ENCODE measurements around the gene HARS1. TPM values are rescaled to one million over a fixed set of nuclear protein-coding genes. Genes with fewer than 3 reads are reported as not detected.
"Not testable (repeated sequence)": the region's sequence is repeated elsewhere in the genome, so short reads cannot be mapped to it uniquely, and the experiment has no call there.

Gene HARS1
- total and polyA plus RNA-seq, 12 donors: 30.3 to 53.2 (median 37.0) TPM

- H3K27me3 ChIP-seq: peaks cover 0 to 74% (median 34%) of the 10 kb centered on the region in 7 donors
- no peak for TF ChIP-seq CTCF (IDR thresholded peaks at IDR 0.05)
- H3K4me1 ChIP-seq: no peaks in the 10 kb centered on the region
- peaks cover 0 to 7% (median 0%) of the 10 kb centered on the region in 11 donors for H3K9me3 ChIP-seq
- ATAC-seq (no peak), DNase-seq (no peak)
- intact Hi-C loops (cut with DNase I): loop anchor here in 2 of 10 donors (5.0 to 10.0 kb wide), 2 partner anchors 361 to 368 kb away; partner anchors contain the start of gene SLC4A9 (in 1 of the 2)
- H3K4me3 ChIP-seq: no peak overlapping the region
- H3K36me3 ChIP-seq: no peaks in the 10 kb centered on the region
- H3K27ac ChIP-seq: no peak overlapping the region
- whole genome bisulfite sequencing, 2 donors: 63 to 67% methylated on average over 4 of the region's 4 CpGs
Observed at GRCh38 chr5:140733098-140733497, 41.9 kb upstream of the HARS1 start.

- peak; percentile 51 to 85 (median 74) for ATAC-seq
- WGBS, 2 donors: 5 to 6% methylated on average over 23 of the region's 23 CpGs
- Histone ChIP-seq H3K4me1 (no peaks in the 10 kb centered on the region), H3K27me3 (peaks cover 0 to 50% (median 15%) of the 10 kb centered on the region in 7 donors), H3K27ac (no peak overlapping the region), H3K36me3 (no peaks in the 10 kb centered on the region), H3K9me3 (no peaks in the 10 kb centered on the region), H3K4me3 (peak overlapping the region in 3 of 10 donors; percentile 24 to 31 (median 31))
- peak; percentile 25 to 37 for DNase-seq
- intact Hi-C loops (cut with DNase I): loop anchor here in 1 of 10 donors (10.0 kb wide), 1 partner anchor 351 kb away; no protein-coding TSS in a partner anchor
- TF ChIP-seq CTCF (IDR thresholded peaks at IDR 0.05): no peak
Observed at GRCh38 chr5:140725799-140726471, 34.8 kb upstream of the HARS1 start.

GRCh38 chr5:140721395-140721794, 30.2 kb upstream of the HARS1 start:
- DNase-seq, ATAC-seq, H3K4me1 ChIP-seq, H3K27ac ChIP-seq, H3K4me3 ChIP-seq, H3K9me3 ChIP-seq, H3K36me3 ChIP-seq: not testable (repeated sequence)
- H3K27me3 ChIP-seq: peaks cover 0 to 34% (median 0%) of the 10 kb centered on the region in 7 donors
- intact Hi-C loops (cut with DNase I): loop anchor here in 3 of 10 donors (2.0 to 10.0 kb wide), 3 partner anchors 347 to 349 kb away; no protein-coding TSS in a partner anchor
- 79 to 80% methylated on average over 5 of the region's 5 CpGs for WGBS, 2 donors

GRCh38 chr5:140720738-140721137, 29.6 kb upstream of the HARS1 start:
- H3K27me3 ChIP-seq: peaks cover 0 to 32% (median 0%) of the 10 kb centered on the region in 7 donors
- not testable (repeated sequence) for H3K36me3 ChIP-seq, ATAC-seq, H3K4me3 ChIP-seq, H3K27ac ChIP-seq, DNase-seq, H3K4me1 ChIP-seq, H3K9me3 ChIP-seq
- intact Hi-C loops (cut with DNase I): loop anchor here in 3 of 10 donors (2.0 to 10.0 kb wide), 3 partner anchors 346 to 348 kb away; no protein-coding TSS in a partner anchor
- WGBS, 2 donors: 58 to 67% methylated on average over 6 of the region's 6 CpGs

- peak overlapping the region in 1 of 10 donors; percentile 45 for H3K27ac ChIP-seq
- DNase-seq (no peak), ATAC-seq (no peak)
- H3K9me3 ChIP-seq: no peaks in the 10 kb centered on the region
- peaks cover 0 to 7% (median 0%) of the 10 kb centered on the region in 9 donors for H3K4me1 ChIP-seq
- intact Hi-C loops (cut with DNase I): loop anchor here in 3 of 10 donors (5.0 to 10.0 kb wide), 2 partner anchors 353 to 356 kb away; partner anchors contain the start of gene SLC4A9 (in 3 of the 3)
- TF ChIP-seq CTCF (IDR thresholded peaks at IDR 0.05): no peak
- 69 to 76% methylated on average over 7 of the region's 7 CpGs for WGBS, 2 donors
- H3K27me3 ChIP-seq: peaks cover 0 to 16% (median 0%) of the 10 kb centered on the region in 7 donors
- no peaks in the 10 kb centered on the region for H3K36me3 ChIP-seq
- H3K4me3 ChIP-seq: peak overlapping the region in 3 of 10 donors; percentile 8 to 39 (median 12)
Observed at GRCh38 chr5:140718266-140718592, 27.1 kb upstream of the HARS1 start.

- not testable (repeated sequence) for H3K36me3 ChIP-seq, H3K4me3 ChIP-seq, ATAC-seq, DNase-seq, H3K27me3 ChIP-seq, H3K9me3 ChIP-seq, H3K27ac ChIP-seq
- intact Hi-C loops (cut with DNase I): loop anchor here in 3 of 10 donors (5.0 to 10.0 kb wide), 2 partner anchors 351 to 354 kb away; partner anchors contain the start of gene SLC4A9 (in 3 of the 3)
- H3K4me1 ChIP-seq: peaks cover 0 to 16% (median 3%) of the 10 kb centered on the region in 9 donors
- 89 to 94% methylated on average over 2 of the region's 2 CpGs for WGBS, 2 donors
Observed at GRCh38 chr5:140716238-140716637, 25.1 kb upstream of the HARS1 start.
